GM19099 (cell line): ENCODE data around the gene FBLN7.

Source experiments
- POLR2A ChIP-seq: IDR thresholded peaks from 3 replicates; pipeline ENCODE4 v1.6.1; 2011; ENCODE audit warnings: low read depth; ENCODE audit not compliant: insufficient read length; ENCODE audit errors: extremely low read depth

FBLN7 gene

DNA sequence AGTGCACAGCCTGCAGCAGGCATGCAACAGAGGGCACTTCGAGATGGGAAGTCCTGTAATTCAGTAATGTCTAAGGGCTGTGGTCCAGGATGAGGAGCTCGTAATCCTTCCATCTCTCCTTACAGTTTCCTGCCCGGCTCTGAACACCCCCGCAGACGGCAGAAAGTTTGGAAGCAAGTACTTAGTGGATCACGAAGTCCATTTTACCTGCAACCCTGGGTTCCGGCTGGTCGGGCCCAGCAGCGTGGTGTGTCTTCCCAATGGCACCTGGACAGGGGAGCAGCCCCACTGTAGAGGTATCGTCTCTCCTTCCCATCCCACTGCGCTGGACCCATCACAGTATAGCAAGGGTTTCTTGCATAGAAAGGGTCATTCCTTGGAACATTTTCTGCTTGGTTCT is 26.7 kb downstream of the FBLN7 start:
- TF ChIP-seq POLR2A = no peak

GRCh38 chr2:112165296-112165695 is 27.1 kb downstream of the FBLN7 start:
- no peak for TF ChIP-seq POLR2A

DNA sequence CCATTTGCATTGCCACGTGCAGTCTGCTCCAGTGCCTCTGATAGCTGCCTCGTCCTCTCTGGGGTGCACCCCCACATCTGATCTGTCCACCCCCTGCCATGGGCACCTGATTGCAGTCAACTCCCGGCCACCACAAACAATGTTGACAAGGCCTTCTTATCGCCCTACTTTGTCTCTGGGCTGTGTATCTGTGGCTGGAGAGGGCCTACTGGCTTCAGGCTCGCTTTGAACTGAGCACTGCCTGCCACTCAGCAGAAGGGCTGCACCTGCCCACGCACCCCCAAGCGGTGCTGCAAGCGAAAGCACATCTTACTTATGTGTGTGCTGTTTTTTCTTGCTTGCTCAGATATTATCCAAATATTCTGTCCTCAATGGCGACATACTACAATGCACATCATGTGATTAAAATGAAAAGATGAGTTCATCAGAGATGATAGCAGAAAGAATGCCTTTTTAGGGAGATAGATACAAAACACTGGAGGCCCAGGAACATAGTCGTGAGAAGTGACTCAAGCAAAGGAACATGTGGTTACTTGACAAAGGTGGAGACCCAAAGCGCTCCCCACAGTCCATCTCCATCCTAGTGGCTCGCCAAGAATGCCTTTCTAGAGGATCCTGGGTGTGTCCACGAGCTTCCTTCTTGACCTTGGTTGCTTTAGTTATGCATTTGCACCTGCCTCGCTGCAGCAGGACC is 28.8 kb downstream of the FBLN7 start:
- TF ChIP-seq POLR2A = no peak

- TF ChIP-seq POLR2A = no peak
Measured at GRCh38 chr2:112168422-112169124, 30.4 kb downstream of the FBLN7 start.

- no peak for TF ChIP-seq POLR2A
Measured at GRCh38 chr2:112170495-112170894, 32.3 kb downstream of the FBLN7 start.

GRCh38 chr2:112173646-112174319 is 35.6 kb downstream of the FBLN7 start:
- TF ChIP-seq POLR2A = no peak

- no peak for TF ChIP-seq POLR2A
Measured at GRCh38 chr2:112174383-112174782, 36.2 kb downstream of the FBLN7 start.

DNA sequence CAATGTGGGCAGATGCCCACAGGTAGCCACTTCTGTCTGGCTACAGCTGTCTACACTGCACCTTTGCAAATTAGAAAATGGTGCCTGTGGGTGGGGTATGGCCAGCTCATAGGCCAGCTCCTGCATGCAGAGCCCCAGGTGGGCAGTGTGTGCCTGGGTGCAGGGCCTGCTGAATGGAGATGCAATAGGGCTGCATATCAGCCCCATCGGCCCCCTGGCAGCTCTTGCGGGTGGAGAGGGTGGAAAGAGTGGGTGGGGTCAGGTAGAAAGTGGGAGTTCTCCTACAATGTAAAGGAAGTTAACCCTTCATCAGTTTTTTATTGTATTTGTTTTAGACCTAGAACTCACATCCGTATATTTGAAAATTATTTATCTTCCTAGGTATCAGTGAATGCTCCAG is 37.1 kb downstream of the FBLN7 start:
- TF ChIP-seq POLR2A = no peak

GRCh38 chr2:112175958-112176573 is 37.9 kb downstream of the FBLN7 start:
- TF ChIP-seq POLR2A = no peak

- TF ChIP-seq POLR2A = no peak
Measured at GRCh38 chr2:112181571-112182290, 43.5 kb downstream of the FBLN7 start.

DNA sequence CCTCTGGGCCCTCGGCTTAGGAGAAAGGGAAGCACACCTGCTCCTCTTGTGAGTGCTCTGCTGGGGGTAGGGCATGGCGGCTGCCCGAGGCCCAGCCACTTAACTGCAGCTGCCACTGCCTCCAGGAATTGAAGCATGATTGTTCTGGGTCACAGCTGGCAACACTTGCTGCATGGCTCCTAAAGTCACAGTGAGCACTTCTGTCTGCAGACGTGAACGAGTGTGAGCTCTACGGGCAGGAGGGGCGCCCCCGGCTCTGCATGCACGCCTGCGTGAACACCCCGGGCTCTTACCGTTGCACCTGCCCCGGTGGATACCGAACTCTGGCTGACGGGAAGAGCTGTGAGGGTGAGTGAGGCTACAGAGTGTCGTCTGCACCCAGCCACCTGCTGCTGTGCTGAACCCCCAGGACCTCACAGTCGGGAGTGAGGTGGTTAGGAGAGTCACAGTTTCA is 44.4 kb downstream of the FBLN7 start:
- TF ChIP-seq POLR2A = no peak

GRCh38 chr2:112183327-112184025 is 45.3 kb downstream of the FBLN7 start:
- no peak for TF ChIP-seq POLR2A

DNA sequence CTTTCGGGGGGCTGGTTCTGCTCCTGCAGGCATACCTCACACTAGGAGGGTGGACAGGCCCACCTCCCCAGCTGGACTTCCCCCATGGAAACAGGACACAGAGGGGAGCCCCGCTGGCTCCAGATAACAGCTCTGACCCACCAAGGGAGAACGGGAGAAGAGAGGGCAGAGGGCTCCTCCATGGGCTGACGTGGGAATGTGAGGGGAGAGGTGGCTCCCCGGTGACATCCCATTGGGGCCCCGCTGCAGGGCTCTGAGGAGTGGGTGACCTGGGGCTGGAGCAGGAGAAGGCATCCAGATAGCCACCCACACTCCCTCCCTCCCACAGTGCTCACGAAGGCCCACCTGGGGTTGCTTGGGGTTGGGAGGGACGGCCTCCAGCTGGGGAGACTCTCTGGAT is 45.9 kb downstream of the FBLN7 start:
- TF ChIP-seq POLR2A = no peak

- no peak for TF ChIP-seq POLR2A
Measured at GRCh38 chr2:112185131-112185530, 46.9 kb downstream of the FBLN7 start.
